SU-DHL-6 (cell line): ENCODE data around the gene CD47.

Source experiments
- H2AFZ ChIP-seq: fragments of 200-600 bp; sonication (generic); 2 replicates; pipeline ENCODE4 v1.6.1; 2014; ENCODE audit warnings: low read depth, mild to moderate bottlenecking, moderate library complexity, mixed read lengths, antibody characterized with exemption, low read length; ENCODE audit not compliant: severe bottlenecking
- H3F3A ChIP-seq: fragments of 200-600 bp; shearing (Covaris generic); 2 replicates; pipeline ENCODE4 v1.6.0; 2016; ENCODE audit warnings: antibody characterized with exemption, mild to moderate bottlenecking; ENCODE audit not compliant: insufficient read depth
- H3K27ac ChIP-seq: fragments of 200-600 bp; sonication (generic); 2 replicates; pipeline ENCODE4 v1.5.1; 2016; ENCODE audit warnings: low read depth, mild to moderate bottlenecking, low read length, moderate library complexity, mixed read lengths
- H3K27me3 ChIP-seq: fragments of 200-600 bp; sonication (generic), shearing (Covaris generic); 2 replicates; pipeline ENCODE4 v1.6.0; 2014; ENCODE audit warnings: mild to moderate bottlenecking, low read length
- H3K36me3 ChIP-seq: fragments of 200-600 bp; sonication (generic); 2 replicates; pipeline ENCODE4 v1.6.1; 2014; ENCODE audit warnings: mild to moderate bottlenecking, low read length, mixed read lengths
- H3K4me2 ChIP-seq: fragments of 300-600, 200-600 bp; shearing (Covaris generic), sonication (generic); 2 replicates; pipeline ENCODE4 v1.6.0; 2014; ENCODE audit warnings: low read length, low read depth, mild to moderate bottlenecking; ENCODE audit not compliant: poor library complexity, severe bottlenecking
- H3K4me3 ChIP-seq: fragments of 200-600 bp; sonication (generic); 2 replicates; pipeline ENCODE4 v1.5.1; 2014; ENCODE audit warnings: antibody characterized with exemption, low read length, mild to moderate bottlenecking, mixed read lengths; ENCODE audit not compliant: insufficient read depth, poor library complexity, severe bottlenecking
- H3K79me2 ChIP-seq: fragments of 200-600 bp; sonication (generic); 2 replicates; pipeline ENCODE4 v1.6.1; 2014; ENCODE audit warnings: mild to moderate bottlenecking, low read length, moderate library complexity; ENCODE audit not compliant: insufficient read depth
- H3K9ac ChIP-seq: fragments of 200-600 bp; sonication (generic); 2 replicates; pipeline ENCODE4 v1.7.0; 2014; ENCODE audit warnings: mild to moderate bottlenecking, low read length
- H3K9me2 ChIP-seq: fragments of 200-600 bp; sonication (generic); replicated peaks from 2 replicates; pipeline ENCODE4 v1.6.1; 2014; ENCODE audit warnings: low read length; ENCODE audit not compliant: insufficient read depth
- H3K9me3 ChIP-seq: fragments of 200-600 bp; sonication (generic); 2 replicates; pipeline ENCODE4 v1.6.1; 2014; ENCODE audit warnings: low read length, mixed read lengths; ENCODE audit not compliant: insufficient read depth
- H4K20me1 ChIP-seq: fragments of 200-600 bp; sonication (generic); 2 replicates; pipeline ENCODE4 v1.6.1; 2014; ENCODE audit warnings: low read depth, mild to moderate bottlenecking, antibody characterized with exemption, low read length, moderate library complexity, mixed read lengths
- EZH2phosphoT487 ChIP-seq: fragments of 200-600 bp; sonication (generic), shearing (Covaris generic); conservative IDR thresholded peaks from 2 replicates; pipeline ENCODE4 v1.6.1; 2018; ENCODE audit warnings: mild to moderate bottlenecking, antibody characterized with exemption, low read length, moderate library complexity, mixed read lengths
- TF ChIP-seq, protein P1 (sequence below): fragments of 200-600 bp; sonication (generic); IDR thresholded peaks from one replicate; pipeline ENCODE4 v1.5.1; 2017; ENCODE audit warnings: antibody characterized with exemption, mild to moderate bottlenecking, low read length, moderate library complexity; ENCODE audit not compliant: insufficient read depth, poor library complexity, severe bottlenecking

CD47 gene

DNA sequence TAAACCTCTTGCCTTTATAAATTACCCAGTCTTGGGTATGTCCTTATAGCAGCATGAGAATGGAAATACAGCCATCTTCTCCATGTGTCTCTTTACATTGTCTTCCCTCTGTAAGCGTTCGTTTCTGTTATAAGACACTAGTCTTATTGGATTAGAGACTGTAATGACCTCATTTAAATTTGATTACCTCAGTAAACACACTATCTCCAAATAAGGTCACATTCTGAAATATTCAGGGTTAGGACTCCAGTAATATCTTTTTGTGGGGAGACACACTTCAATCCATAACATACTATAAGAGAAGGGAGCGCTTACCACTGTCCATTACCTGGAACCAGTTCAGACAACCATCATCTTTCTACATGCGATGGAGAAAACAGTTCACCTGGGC lies 34.3 kb upstream of the CD47 start:
- Histone ChIP-seq H4K20me1 (no peaks in the 10 kb centered on the region), H3K27me3 (no peaks in the 10 kb centered on the region), H3K9ac (peak overlapping the region; percentile 81), H3K36me3 (peaks cover 7% of the 10 kb centered on the region; the same call in 1 of the 2 replicates), H3K9me2 (no peaks in the 10 kb centered on the region), H3K27ac (peak overlapping the region; percentile 94), H3K79me2 (peaks cover 17% of the 10 kb centered on the region; the same call in 1 of the 2 replicates), H3K9me3 (no peaks in the 10 kb centered on the region), H3K4me2 (peak overlapping the region; percentile 99), H2AFZ (no peak overlapping the region), H3K4me3 (peak overlapping the region; percentile 56), H3F3A (peaks cover 25% of the 10 kb centered on the region)
- TF ChIP-seq, protein P1, sequence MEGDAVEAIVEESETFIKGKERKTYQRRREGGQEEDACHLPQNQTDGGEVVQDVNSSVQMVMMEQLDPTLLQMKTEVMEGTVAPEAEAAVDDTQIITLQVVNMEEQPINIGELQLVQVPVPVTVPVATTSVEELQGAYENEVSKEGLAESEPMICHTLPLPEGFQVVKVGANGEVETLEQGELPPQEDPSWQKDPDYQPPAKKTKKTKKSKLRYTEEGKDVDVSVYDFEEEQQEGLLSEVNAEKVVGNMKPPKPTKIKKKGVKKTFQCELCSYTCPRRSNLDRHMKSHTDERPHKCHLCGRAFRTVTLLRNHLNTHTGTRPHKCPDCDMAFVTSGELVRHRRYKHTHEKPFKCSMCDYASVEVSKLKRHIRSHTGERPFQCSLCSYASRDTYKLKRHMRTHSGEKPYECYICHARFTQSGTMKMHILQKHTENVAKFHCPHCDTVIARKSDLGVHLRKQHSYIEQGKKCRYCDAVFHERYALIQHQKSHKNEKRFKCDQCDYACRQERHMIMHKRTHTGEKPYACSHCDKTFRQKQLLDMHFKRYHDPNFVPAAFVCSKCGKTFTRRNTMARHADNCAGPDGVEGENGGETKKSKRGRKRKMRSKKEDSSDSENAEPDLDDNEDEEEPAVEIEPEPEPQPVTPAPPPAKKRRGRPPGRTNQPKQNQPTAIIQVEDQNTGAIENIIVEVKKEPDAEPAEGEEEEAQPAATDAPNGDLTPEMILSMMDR, result no peak
- TF ChIP-seq EZH2phosphoT487, result no peak

DNA sequence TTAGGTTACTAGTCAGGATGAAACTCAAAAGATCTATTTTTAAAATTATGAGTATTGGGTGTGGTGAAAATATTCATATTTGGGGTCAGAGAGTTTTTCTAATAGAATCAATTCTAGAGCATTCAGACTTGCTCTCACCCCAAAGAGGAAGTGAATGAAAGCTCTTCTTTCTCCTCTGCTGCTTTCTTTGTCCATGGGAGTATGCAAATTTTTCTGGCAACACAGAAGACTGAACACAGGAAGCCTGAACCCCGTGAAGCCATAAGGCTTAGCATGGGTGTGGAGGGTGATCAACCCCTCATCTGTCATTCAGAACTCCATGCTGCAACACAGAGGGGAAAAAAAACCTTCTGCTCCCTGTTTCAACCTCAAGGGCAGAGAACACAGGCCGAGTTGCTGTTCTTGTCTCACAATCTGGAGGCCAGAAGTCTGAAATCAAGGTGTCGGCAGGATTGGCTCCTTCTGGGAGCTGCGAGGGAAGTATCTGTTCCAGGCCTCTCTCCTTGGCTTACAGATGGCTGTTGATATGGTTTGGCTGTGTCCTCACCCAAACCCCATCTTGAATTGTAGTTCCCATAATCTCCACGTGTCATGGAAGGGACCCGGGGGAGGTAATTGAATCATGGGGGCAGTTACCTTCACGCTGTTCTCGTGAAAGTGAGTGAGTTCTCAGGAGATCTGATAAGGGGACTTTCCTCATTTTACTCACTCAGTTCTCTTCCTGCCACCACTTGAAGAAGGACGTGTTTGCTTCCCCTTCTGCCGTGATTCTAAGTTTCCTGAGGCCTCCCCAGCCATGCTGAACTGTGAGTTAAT lies 33.7 kb upstream of the CD47 start:
- peaks cover 25% of the 10 kb centered on the region for H3F3A ChIP-seq
- H3K9me3 ChIP-seq, result no peaks in the 10 kb centered on the region
- peaks cover 3% of the 10 kb centered on the region; the same call in 1 of the 2 replicates for H3K36me3 ChIP-seq
- H3K9ac ChIP-seq, result peak overlapping the region; percentile 81
- H3K4me2 ChIP-seq, result peak overlapping the region; percentile 99
- H3K79me2 ChIP-seq, result peaks cover 17% of the 10 kb centered on the region; the same call in 1 of the 2 replicates
- H3K27ac ChIP-seq, result peak overlapping the region; percentile 94
- no peaks in the 10 kb centered on the region for H3K9me2 ChIP-seq
- peak overlapping the region; percentile 30 for H2AFZ ChIP-seq
- H3K4me3 ChIP-seq, result peak overlapping the region; percentile 56
- H4K20me1 ChIP-seq, result no peaks in the 10 kb centered on the region
- no peak for TF ChIP-seq EZH2phosphoT487
- TF ChIP-seq, protein P1, result no peak
- H3K27me3 ChIP-seq, result no peaks in the 10 kb centered on the region

DNA sequence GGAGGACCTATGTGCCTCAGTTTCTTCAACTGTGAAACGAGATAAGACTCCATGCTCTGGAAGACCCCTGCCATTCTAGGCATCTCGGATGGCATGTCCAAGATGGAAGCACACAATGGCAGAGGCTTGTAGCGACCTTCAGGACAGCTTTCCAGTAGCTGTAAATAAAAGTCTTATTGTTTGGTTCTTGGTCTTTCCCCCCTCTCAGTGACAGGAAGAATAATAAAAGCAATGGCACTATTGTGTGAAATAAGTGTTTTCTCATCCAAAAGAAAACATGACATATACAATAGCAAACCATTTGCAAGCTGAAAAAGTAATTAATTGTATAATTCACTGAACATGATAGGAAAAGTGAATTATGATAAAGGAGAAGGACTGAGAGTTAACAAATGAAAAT lies 32.5 kb upstream of the CD47 start:
- peaks cover 17% of the 10 kb centered on the region; the same call in 1 of the 2 replicates for H3K79me2 ChIP-seq
- H3K9ac ChIP-seq, result no peak overlapping the region
- H2AFZ ChIP-seq, result no peak overlapping the region
- no peaks in the 10 kb centered on the region for H4K20me1 ChIP-seq
- TF ChIP-seq EZH2phosphoT487, result no peak
- TF ChIP-seq, protein P1, result no peak
- no peaks in the 10 kb centered on the region for H3K27me3 ChIP-seq
- no peak overlapping the region for H3K4me3 ChIP-seq
- peak overlapping the region; percentile 99 for H3K4me2 ChIP-seq
- no peaks in the 10 kb centered on the region for H3K9me3 ChIP-seq
- H3K27ac ChIP-seq, result peak overlapping the region; percentile 94; the same call in 1 of the 2 replicates
- H3K36me3 ChIP-seq, result peaks cover 3% of the 10 kb centered on the region; the same call in 1 of the 2 replicates
- H3K9me2 ChIP-seq, result no peaks in the 10 kb centered on the region
- peaks cover 25% of the 10 kb centered on the region for H3F3A ChIP-seq
